HG03139 (cell line): ENCODE results near the gene TRIM33.

Experiments
- ATAC-seq: cut with Tn5 transposase; IDR thresholded peaks from one replicate; pipeline ENCODE4 v1.9.1; 2021; ENCODE audit not compliant: unreplicated experiment

TRIM33 gene

DNA sequence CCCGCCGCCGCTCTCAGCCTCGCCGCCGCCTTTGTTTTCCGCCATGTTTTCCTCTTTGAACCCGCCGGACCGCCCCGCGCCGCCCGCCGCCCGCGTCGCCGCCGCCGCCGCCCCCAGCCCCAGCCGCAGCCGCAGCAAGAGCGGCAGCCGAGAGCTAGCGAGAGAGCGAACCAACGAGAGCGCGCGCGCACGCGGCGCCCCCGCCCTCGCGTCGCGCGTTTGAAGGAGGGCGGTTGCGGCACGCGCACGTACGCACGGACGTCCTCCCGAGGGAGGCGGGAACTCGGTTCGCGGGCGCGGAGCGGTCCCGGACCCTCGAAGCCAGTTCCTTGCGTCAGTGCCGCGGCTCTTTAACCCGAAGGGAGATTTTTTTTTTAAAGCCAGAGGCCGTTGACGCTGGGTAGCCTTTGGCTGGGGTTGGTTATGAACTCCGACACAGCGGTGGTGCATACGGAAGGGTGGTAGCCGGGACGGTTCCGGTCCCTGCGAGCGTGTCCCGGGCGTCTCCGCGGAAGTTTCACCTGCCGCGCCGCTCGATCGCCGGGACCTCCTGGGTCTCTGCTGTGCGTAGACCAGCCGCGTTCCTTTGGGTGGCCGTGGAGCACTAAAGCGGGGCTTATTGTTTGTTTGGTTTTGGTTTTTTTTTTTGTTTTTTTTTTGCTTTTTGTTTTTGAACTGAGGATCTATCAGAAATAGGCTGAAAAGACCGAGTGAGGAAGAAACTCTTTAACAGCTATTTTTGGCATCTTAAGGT lies at the start of gene TRIM33:
TRIM33 (minus strand) TSS at position 172 of the 754 bp plus-strand sequence; CDS start at position 45, 127 bp downstream.
- ATAC-seq = peak; percentile 77

DNA sequence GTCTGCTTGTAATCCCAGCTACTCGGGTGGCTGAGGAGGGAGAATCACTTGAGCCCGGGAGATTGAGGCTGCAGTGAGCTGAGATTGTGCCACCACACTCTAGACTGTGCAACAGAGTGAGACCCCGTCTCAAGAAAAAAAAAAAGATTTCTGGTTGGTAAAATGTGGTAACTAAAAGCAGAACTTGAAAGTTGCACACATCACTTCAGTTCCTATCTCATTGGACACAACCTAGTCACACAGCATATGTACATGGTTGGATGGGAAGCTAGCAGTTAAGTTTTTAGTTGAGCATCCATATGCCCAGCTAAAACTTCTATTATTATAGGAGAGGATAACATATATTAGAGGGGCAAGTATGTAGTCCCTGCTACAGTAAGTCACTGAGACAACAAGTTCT lies 48.4 kb upstream of the TRIM33 start:
- no peak for ATAC-seq

DNA sequence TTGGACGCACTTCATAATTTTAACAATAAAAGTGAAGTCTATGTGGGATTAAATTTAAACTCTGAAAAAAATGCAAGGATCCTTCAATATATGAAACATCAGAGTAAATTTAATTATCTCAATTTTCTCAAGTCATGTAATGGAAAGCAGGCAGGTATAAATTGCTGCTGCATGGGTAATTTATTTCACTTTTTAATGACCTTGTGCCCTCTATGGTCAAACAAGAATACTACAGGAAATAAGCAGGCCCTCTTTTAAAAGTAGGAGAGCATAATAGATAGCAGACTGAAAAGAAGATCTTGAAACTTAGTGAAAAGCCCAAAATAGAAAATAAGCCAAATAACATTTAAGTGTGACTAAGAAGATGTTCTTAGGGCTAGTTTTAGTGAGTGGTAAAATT lies 47.5 kb upstream of the TRIM33 start:
- ATAC-seq = no peak

DNA sequence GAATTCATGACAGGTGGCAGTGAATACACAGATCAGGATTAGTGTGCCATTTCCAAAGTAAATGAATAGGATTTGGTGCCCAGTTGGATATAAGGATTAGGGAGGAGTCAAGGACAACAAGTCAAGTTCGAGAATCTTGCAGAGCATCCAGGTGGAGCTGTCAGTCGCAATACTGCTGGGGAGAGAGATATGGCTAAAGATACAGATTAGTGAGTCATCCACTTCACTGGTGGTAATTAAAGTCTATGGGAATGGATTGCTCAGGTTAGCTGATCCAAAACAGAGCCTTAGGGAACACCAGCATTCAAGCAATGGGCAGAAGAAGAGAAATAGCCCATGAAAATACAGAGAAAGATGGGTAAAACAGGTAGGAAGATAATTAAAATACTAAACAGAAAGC lies 43.6 kb upstream of the TRIM33 start:
- ATAC-seq = no peak

DNA sequence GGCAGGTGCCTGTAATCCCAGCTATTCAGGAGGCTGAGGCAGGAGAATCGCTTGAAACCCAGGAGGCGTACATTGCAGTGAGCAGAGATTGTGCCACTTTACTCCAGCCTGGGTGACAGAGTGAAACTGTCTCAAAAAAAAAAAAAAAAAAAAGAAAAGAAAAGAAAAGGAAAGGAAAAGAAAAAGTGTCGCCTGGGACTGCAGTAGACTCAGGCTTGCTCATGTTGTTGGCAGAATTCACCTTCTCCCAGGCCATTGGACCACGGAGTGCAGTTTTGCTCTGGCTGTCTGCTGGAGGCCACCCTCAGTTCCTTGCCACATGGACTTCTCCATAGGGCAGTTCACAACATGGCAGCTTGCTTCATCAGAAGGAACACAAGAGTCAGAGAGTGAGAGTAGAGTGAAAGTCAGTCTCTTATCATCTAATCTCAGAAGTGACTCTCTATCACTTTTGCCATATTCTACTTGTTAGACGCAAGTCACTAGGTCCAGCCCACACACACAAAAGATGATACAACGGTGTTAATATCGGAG lies 41.2 kb upstream of the TRIM33 start:
- no peak for ATAC-seq

DNA sequence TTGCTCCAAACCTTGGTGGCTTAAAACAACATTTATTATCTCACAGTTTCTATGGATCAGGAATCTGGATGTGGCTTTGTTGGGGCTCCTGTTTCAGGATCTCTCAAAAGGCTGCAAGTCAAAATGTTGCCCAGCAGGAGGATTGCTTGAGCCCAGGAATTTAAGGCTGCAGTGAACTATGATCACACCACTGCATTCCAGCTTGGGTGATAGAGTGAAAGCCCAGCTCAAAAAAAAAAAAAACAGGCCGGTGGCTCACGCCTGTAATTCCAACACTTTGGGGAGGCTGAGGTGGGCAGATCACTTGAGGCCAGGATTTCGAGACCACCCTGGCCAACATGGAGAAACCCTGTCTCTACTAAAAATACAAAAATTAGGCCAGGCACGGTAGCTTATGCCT lies 40.4 kb upstream of the TRIM33 start:
- ATAC-seq = no peak

DNA sequence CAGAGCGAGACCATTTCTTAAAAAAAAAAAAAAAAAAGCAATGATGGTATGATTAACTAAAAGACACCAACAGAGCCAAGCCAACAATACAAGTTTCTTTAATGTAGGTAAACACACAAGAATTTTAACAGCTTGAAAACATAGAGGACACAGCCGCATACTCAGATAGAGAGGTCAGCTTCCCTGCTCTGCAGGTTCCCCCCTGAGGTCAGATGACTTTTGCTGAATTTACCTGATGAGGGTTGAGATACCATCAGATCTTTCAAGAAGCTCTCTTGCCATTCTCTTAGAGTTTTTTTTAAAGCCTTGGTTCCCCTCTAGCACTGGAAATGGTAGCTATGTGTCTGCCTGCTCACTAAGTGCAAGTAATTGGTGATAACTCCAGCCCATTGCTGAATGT lies 39.3 kb upstream of the TRIM33 start:
- no peak for ATAC-seq

DNA sequence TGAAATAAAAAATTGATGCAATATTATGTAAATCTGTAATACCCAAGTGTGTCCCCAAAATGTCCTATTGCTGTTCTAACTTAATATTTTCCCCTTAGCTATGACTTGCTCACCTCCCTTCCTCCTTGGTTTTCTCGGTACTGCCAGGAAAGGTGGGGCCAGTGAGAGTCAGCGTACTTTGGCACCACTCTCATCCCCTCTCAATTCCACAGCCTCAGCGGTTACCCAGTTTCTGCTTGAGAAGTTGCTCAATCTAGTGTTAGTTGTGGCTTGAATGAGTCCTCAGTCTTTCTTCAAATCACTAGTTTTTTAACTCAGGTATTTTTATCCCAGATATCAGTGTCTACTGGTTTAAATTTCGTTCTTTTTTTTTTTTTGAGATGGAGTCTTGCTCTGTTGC lies 38.1 kb upstream of the TRIM33 start:
- ATAC-seq = no peak

DNA sequence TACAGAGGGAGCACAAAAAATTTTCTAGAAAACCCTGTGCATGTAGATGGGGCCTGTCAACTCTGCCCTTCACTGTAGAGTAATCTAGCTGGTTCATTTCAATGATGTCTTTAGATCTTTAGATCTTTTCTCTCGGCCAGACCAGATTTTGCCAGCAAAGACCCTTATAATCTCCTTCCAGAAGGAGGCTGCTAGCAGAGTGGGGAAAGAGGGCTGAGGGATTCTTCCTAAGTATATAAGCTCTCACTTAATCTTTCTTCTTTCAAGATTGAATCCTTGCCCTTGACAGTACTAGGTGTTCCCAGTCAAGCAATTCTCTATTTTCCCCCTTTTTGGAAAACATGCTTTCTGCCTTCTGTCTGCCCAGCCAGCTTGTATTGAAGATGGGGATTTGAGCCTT lies 36.1 kb upstream of the TRIM33 start:
- no peak for ATAC-seq

DNA sequence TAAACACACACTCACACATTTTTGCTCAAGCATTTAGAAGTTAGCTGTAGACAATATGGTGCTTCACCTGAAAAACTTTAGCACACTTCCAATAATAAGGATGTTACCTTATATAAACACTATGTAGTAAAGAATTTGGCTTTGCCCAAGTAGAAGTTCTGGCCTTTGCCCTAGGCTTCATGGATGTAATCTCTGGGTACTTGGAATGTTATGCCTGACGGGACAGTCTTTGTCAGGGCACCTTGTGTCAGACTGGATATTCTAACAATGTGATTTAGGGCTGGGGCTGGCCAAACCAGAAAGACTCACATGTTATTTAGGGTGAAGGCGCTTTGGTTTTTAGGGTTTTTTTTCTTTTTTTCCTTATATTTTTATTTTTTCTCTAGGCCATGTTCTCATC lies 34.8 kb upstream of the TRIM33 start:
- no peak for ATAC-seq

DNA sequence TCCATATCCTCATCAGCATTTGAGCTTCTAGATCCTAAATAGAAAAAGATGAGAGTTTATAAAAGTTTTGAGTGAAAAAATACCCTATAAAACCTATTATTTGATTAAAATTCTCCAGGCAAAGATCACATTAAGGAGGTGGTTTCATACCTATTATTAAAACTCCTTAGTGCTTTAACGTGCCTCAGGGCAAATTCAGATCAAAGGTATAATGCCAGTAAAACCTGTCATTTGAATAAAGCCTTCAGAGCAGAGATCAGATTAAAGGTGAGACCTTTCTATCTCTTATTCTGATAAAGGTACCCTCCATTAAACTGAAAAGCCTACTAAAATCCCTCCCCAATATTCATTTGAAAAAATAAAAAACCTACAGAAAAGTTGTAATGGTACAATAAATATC lies 34.3 kb upstream of the TRIM33 start:
- no peak for ATAC-seq

DNA sequence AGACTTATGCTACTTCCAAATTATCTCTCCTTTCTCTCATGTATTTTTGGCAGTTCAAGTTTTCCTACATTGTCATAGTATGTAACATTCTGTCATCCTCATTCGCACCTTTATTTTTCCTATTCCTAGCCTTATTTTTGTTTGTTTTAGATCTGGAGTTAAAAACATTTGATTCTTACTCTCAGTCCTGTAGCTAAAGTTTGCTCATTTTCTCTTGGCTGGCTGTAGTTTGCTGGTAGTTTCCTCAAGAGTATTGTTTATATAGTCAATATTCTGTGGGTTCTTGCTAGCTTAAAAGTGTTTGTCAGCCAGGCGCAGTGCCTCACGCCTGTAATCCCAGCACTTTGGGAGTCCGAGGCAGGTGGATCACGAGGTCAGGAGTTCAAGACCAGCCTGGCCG lies 29.8 kb upstream of the TRIM33 start:
- no peak for ATAC-seq

DNA sequence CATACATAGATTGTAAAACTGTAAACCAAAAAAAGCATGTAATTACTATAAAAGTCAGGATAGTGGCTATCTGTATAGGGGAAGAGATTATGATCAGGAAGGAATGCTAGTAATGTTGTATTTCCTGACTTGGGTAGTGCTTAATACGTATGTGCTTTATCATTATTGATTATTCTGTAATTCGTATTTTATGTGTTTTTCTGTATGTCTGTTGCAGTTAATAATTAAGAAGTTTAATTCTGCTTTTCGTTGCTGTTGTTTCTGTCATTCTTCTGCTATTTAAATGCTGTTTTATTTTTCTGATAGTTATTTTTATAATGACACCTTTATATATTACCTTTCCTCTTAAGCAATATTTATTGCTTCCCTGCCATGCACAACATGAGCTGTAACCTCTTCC lies 29.3 kb upstream of the TRIM33 start:
- ATAC-seq = no peak

DNA sequence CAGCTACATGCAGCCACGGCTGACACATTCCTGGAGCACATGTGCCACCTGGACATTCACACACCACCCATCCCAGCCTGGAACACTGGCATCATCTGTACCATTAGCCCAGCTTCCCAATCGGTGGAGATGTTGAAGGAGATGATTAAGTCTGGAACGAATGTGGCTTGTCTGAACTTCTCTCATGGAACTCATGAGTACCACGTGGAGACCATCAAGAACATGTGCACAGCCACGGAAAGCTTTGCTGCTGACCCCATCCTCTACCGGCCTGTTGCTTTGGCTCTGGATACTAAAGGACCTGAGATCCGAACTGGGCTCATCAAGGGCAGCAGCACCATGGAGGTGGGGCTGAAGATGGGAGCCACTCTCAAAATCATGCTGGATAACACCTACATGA lies 25.0 kb upstream of the TRIM33 start:
- ATAC-seq = no peak

DNA sequence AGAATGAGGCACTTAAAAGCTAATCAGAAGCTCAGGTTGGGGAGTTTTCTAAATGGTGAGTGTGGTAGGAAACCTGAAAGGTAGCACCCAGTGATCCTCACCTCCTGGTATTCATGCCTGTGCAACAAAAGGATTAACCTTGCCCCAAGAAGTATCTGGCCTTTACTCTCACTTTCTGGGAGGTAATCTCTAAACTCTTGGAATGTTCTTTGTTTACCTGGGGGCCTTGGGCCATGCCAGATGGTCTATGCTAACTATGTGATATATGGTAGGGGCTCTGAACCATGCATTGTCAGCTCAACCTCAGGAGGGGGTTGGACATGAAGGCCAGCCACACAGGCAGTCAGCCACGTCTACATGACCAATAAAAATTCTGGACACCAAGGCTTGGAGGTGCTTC lies 24.4 kb upstream of the TRIM33 start:
- no peak for ATAC-seq

DNA sequence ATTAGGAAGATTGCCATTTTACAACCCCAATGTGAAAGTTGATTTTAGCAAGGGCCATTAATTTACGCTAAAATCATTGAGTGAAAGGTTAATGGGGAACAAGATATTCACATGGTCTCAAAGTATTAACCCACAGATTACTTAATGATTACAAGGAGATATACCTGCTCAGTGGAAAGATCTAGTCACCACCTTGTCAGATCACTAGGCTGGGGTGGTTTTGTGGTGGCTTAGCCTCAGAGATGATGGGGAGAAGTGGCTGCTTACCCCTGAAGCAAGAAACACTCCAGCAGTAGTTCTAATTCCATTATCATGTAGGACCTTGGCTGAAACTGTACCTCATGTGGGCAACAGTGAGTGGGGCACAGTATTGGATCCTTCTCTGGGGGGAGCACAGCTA lies 20.1 kb upstream of the TRIM33 start:
- no peak for ATAC-seq

DNA sequence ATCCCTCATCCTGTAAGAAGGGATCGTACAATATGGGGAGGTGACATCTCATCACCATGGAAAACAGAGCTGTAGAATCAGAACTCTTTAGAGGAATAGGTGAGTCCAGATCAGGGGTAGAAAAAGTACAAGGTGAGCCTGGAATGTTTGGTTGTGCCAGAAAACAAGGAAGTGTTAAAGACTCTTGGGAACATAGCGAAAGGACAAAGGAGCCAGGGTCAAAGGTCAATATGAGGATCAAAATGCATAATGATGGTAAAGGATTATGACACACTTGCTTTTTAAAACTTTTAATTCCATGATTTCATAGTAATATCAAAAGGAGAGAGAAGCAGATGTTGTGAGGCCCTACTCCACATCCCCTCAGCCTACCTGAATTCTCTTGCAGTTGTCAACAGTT lies 19.2 kb upstream of the TRIM33 start:
- ATAC-seq = no peak

DNA sequence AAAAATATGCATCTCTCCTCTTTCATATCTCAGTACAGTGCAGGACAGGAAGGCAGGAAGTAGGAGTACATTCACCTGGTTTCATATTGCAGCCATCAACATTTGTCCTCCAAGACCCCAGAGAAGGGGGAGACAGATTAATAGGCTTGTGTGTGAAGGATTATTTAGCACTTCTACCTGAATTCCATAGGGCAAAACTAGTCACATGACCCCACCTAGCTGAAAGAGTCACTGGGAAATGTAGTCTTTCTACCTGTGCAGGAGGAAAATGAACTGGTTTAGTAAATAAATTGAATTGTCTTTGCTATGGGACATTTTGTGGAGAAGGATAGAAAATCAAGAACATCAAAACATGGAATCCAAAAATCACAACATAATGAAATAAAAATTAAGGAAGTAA lies 13.9 kb upstream of the TRIM33 start:
- ATAC-seq = no peak

DNA sequence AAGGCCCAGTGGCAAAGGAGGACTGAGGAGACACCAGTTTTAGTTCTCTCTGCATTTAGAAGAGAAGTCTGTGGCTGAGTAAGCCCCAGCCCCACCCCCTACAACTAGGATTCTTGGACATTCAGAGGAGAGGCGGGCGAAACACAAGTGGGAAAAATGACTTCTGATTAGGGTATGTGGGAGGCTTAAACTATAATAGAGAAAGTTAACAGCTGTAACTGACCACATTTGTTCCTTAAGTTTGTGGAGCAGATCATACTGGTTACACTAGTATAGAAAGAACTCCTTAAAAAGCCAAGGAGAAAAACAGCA lies 11.2 kb upstream of the TRIM33 start:
- no peak for ATAC-seq

DNA sequence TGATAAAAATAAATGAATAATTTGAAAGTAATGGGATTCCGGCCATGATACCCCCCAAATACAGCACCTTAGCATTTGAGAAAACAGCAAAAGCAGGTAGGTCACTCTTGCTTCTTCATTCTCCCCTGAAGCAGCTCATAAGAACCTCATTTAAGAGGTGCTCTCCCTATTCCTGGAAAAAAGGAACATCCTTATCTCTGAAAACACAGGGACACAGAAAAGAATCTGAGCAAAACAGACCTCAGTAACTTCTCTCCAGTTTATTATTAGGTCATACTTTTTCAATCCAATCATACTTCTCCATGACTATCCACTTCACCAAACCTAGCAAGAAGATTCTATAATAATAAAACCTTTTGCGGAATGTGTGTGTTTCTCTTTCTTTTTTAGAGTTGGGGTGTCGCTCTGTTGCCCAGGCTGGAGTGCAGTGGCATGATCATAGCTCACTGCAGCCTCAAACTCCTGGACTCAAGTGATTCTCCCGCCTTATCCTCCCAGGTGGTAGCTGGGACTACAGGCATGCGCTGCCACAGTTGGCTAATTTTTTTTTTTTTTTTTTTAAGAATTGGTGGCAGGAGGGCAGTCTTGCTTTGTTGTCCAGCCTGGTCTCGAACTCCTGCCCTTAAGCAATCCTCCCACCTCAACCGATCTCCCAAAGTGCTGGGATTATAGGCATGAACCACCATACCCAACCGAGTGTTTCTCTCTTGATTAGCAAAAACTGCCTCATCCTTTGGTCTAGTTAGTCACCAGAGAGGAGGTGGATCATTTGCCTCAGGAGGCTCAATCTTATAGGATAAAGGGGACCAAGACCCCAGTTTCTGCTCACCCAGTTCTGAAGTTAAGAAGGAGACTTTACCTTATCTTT lies 10.6 kb upstream of the TRIM33 start:
- no peak for ATAC-seq

DNA sequence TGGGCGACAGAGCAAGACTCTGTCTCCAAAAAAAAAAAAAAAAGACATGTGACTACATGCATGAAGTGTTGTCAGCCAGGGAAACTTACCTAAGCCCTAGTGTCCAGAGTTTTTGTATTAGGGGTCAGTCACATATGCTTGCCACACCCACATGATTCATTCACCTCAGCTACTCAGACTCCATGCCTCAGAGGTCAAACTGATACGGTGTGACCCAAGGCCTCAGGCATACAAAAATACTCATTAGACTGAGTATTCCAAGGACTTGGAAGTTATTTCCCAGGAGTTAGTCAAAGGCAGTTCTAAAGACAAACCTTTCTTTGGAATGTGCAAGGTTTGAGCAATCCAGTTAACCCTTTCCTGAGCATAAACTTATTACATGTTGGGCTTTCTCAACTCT lies 6.3 kb upstream of the TRIM33 start:
- no peak for ATAC-seq

DNA sequence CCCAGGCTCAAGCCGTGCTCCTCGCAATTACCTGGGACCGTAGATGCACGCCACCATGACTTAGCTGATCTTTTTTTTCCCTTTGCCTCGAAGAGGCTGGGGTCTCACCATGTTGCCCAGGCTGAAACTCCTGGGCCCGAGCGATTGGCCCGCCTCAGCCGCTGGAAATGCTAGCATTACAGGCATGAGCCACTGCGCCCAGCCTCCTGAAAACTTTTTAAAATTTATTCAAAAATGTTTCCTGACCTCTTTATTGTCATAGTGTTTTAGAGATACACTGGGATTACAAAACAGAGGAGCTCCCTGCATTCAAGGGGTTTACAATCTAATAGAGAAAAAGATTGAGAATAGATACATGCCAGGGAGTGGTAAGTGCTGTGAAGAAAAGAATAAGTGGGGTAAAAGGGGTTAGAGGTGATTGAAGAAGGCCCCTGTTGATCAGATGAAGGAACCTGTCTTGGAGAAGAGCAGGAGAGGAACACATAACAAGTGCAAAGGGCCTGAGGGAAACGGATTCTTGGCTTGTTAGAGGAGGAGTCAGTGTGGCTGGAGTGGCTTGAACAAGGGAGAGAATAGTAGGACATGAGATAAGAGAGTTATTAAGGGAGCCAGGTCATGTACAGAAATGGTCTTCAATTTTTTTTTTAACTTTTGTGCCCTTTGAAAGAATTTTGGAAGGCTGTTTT lies 1.7 kb upstream of the TRIM33 start:
- no peak for ATAC-seq
